H9 (cell line): ENCODE results near the gene RUSF1. TPM values are rescaled to one million over a fixed set of nuclear protein-coding genes. Genes with fewer than 3 reads are reported as not detected.

Experiments
- DNase-seq: peaks from one replicate; pipeline ENCODE4 v3.0.0-alpha.2; 2017
- H2AFZ ChIP-seq: one replicate; pipeline ENCODE4 v1.6.1; 2013; ENCODE audit warnings: mild to moderate bottlenecking, low read length, control low read depth, moderate library complexity
- H2AK5ac ChIP-seq: 2 replicates; pipeline ENCODE4 v1.6.1; 2013; ENCODE audit warnings: low read length, control low read depth, mixed read lengths; ENCODE audit not compliant: insufficient read length
- H2BK120ac ChIP-seq: one replicate; pipeline ENCODE4 v1.6.1; 2013; ENCODE audit warnings: low read depth, mild to moderate bottlenecking, low read length, control low read depth, inconsistent platforms; ENCODE audit not compliant: poor library complexity, severe bottlenecking
- H2BK12ac ChIP-seq: 2 replicates; pipeline ENCODE4 v1.6.1; 2013; ENCODE audit warnings: low read length, control low read depth, mixed read lengths, low read depth; ENCODE audit not compliant: insufficient read length
- H2BK15ac ChIP-seq: 2 replicates; pipeline ENCODE4 v1.6.1; 2013; ENCODE audit warnings: low read depth, low read length, control low read depth
- H2BK20ac ChIP-seq: one replicate; pipeline ENCODE4 v1.6.1; 2013; ENCODE audit warnings: low read depth, mild to moderate bottlenecking, low read length, control low read depth, inconsistent platforms; ENCODE audit not compliant: poor library complexity, severe bottlenecking
- H2BK5ac ChIP-seq: 2 replicates; pipeline ENCODE4 v1.6.1; 2013; ENCODE audit warnings: low read length, control low read depth, mixed read lengths; ENCODE audit not compliant: insufficient read length
- H3K14ac ChIP-seq: 2 replicates; pipeline ENCODE4 v1.6.1; 2013; ENCODE audit warnings: low read length, control low read depth; ENCODE audit not compliant: insufficient read depth
- H3K18ac ChIP-seq: 2 replicates; pipeline ENCODE4 v1.6.1; 2013; ENCODE audit warnings: low read depth, mild to moderate bottlenecking, mixed read lengths, low read length, control low read depth; ENCODE audit not compliant: insufficient read length
- H3K23ac ChIP-seq: 2 replicates; pipeline ENCODE4 v1.6.1; 2013; ENCODE audit warnings: low read length, control low read depth, mixed read lengths, low read depth; ENCODE audit not compliant: insufficient read length
- H3K23me2 ChIP-seq: 2 replicates; pipeline ENCODE4 v1.6.1; 2013; ENCODE audit warnings: low read depth, mild to moderate bottlenecking, mixed read lengths, low read length, control low read depth; ENCODE audit not compliant: insufficient read length, poor library complexity, severe bottlenecking
- H3K27ac ChIP-seq: 2 replicates; pipeline ENCODE4 v1.5.1; 2013; ENCODE audit warnings: low read length, control low read depth, mixed read lengths, low read depth; ENCODE audit not compliant: insufficient read length
- H3K27me3 ChIP-seq: 2 replicates; pipeline ENCODE4 v1.6.1; 2013; ENCODE audit warnings: low read length, control low read depth, inconsistent platforms; ENCODE audit not compliant: insufficient read depth
- H3K4ac ChIP-seq: 2 replicates; pipeline ENCODE4 v1.6.1; 2013; ENCODE audit warnings: low read depth, mild to moderate bottlenecking, control low read depth, inconsistent platforms, low read length, moderate library complexity
- H3K4me1 ChIP-seq: 2 replicates; pipeline ENCODE4 v1.6.1; 2013; ENCODE audit warnings: low read length, control low read depth, inconsistent platforms; ENCODE audit not compliant: insufficient read depth
- H3K4me2 ChIP-seq: 2 replicates; pipeline ENCODE4 v1.6.1; 2013; ENCODE audit warnings: low read length, control low read depth, mixed read lengths; ENCODE audit not compliant: insufficient read length, insufficient read depth
- H3K56ac ChIP-seq: 2 replicates; pipeline ENCODE4 v1.6.1; 2013; ENCODE audit warnings: low read depth, mild to moderate bottlenecking, mixed read lengths, low read length, control low read depth; ENCODE audit not compliant: insufficient read length
- H3K79me1 ChIP-seq: 2 replicates; pipeline ENCODE4 v1.6.1; 2013; ENCODE audit warnings: low read depth, mild to moderate bottlenecking, moderate library complexity, low read length, control low read depth, inconsistent platforms; ENCODE audit not compliant: insufficient read depth, poor library complexity, severe bottlenecking
- H3K79me2 ChIP-seq: 2 replicates; pipeline ENCODE4 v1.6.1; 2013; ENCODE audit warnings: low read length, control low read depth, inconsistent platforms; ENCODE audit not compliant: insufficient read depth
- H3K9ac ChIP-seq: 2 replicates; pipeline ENCODE4 v1.6.1; 2013; ENCODE audit warnings: low read length, control low read depth, mixed read lengths; ENCODE audit not compliant: insufficient read length; ENCODE audit errors: extremely low read depth
- H3K9me3 ChIP-seq: one replicate; pipeline ENCODE4 v1.6.1; 2013; ENCODE audit warnings: low read depth, low read length, inconsistent platforms; ENCODE audit not compliant: control insufficient read depth
- H3T11ph ChIP-seq: one replicate; pipeline ENCODE4 v1.6.1; 2013; ENCODE audit warnings: mild to moderate bottlenecking, low read length, control low read depth, inconsistent platforms
- H4K20me1 ChIP-seq: one replicate; pipeline ENCODE4 v1.6.1; 2013; ENCODE audit not compliant: control insufficient read depth, insufficient read length, insufficient read depth
- H4K5ac ChIP-seq: 2 replicates; pipeline ENCODE4 v1.6.1; 2013; ENCODE audit warnings: low read depth, mild to moderate bottlenecking, mixed read lengths, low read length, control low read depth; ENCODE audit not compliant: insufficient read length
- H4K8ac ChIP-seq: replicated peaks from 2 replicates; pipeline ENCODE4 v1.6.1; 2013; ENCODE audit warnings: low read length, control low read depth, mixed read lengths, low read depth; ENCODE audit not compliant: insufficient read length
- H4K91ac ChIP-seq: 2 replicates; pipeline ENCODE4 v1.6.1; 2013; ENCODE audit warnings: low read depth, mild to moderate bottlenecking, moderate library complexity, mixed read lengths, low read length, control low read depth; ENCODE audit not compliant: insufficient read length
- H3K27ac Mint-ChIP-seq, 3 experiments: 2 replicates in 2 of 3; 3 replicates in 1 of 3; pipeline ENCODE4 v1.8.0; 2020 to 2021; ENCODE audit warnings: mixed read lengths in 3 of 3, mild to moderate bottlenecking in 1 of 3, moderate library complexity in 1 of 3
- H3K27me3 Mint-ChIP-seq: 2 replicates; pipeline ENCODE4 v1.8.0; 2021; ENCODE audit warnings: low read depth, mild to moderate bottlenecking, moderate library complexity, mixed read lengths
- H3K36me3 Mint-ChIP-seq, 3 experiments: 2 replicates in 2 of 3; 3 replicates in 1 of 3; pipeline ENCODE4 v1.8.0; 2020 to 2021; ENCODE audit warnings: low read depth in 3 of 3, mixed read lengths in 3 of 3; ENCODE audit not compliant: insufficient read depth in 1 of 3
- H3K4me1 Mint-ChIP-seq, 2 experiments: 2 replicates each; pipeline ENCODE4 v1.8.0; 2020; ENCODE audit warnings: mixed read lengths in 2 of 2
- H3K4me3 Mint-ChIP-seq, 2 experiments: 2 replicates in 1 of 2; 3 replicates in 1 of 2; pipeline ENCODE4 v1.8.0; 2020 to 2021; ENCODE audit warnings: mild to moderate bottlenecking in 2 of 2, mixed read lengths in 2 of 2, moderate library complexity in 1 of 2
- H3K9me3 Mint-ChIP-seq, 2 experiments: 2 replicates in 1 of 2; 3 replicates in 1 of 2; pipeline ENCODE4 v1.8.0; 2020; ENCODE audit warnings: mild to moderate bottlenecking in 2 of 2, mixed read lengths in 2 of 2, moderate library complexity in 1 of 2
- WGBS: extraction: QIAGEN DNeasy Blood & Tissue Kit; methylation state at CpG from one replicate; pipeline ENCODE4 v1.1.7; 2013; ENCODE audit warnings: missing lambda C conversion rate, low lambda C conversion rate, mixed read lengths; ENCODE audit not compliant: insufficient read length; ENCODE audit errors: extremely low coverage; 5-methylcytosine and 5-hydroxymethylcytosine counted together
- total RNA-seq: library from RNA; stranded (reverse); gene quantifications from 2 replicates; pipeline ENCODE4 v1.2.1, GENCODE V29; 2021
- TF ChIP-seq, protein P1 (sequence below): fragments of 200-600 bp; sonication (generic); conservative IDR thresholded peaks from 3 replicates; pipeline ENCODE4 v1.8.0; 2021; ENCODE audit warnings: antibody characterized with exemption, mild to moderate bottlenecking

The RUSF1 gene
- total RNA-seq, 1 experiment from 2014 or later = 33.4 TPM

DNA sequence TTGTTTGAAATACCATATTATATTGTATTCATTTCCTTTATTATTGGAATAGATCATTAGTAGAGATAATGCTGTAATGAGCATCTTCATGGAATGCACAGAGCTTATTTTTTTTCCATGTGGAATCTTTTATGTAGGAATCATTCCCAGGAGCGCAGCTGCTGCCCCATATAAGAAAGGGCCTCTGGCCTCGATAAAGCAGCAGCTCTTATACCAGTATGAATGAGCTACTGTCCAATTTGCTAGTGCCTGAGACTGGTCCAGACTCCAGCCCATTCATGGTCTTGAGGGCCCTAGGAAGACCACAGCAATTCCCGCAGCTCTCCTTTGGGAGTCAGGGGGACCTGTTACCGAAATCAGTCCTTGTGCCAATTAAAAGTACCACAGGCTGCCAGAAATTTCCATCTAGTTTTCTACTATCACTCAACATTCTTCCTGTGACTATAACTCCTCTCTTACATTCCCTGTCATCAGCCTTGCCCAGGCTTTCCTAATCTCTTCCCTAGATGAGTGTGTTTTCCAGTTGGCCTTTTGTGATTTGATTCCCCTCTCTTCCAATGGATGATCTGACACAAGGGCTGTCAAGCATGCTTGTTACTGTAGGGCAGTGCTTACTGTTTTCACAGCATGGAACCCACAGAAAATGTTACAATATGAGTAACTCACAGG, 67.5 kb downstream of the RUSF1 start:
- Histone ChIP-seq H2BK120ac (no peak overlapping the region), H3K4ac (no peak overlapping the region), H2AK5ac (no peak overlapping the region), H4K20me1 (no peaks in the 10 kb centered on the region), H4K5ac (no peak overlapping the region), H3K27ac (no peak overlapping the region), H3K4me1 (no peaks in the 10 kb centered on the region), H3K27me3 (no peaks in the 10 kb centered on the region), H3K9me3 (no peaks in the 10 kb centered on the region), H3K56ac (no peak overlapping the region), H2BK15ac (no peak overlapping the region), H4K8ac (no peak overlapping the region), H3K18ac (no peak overlapping the region), H2BK20ac (no peak overlapping the region), H3T11ph (no peak overlapping the region), H2BK12ac (no peak overlapping the region), H3K23ac (no peak overlapping the region), H3K23me2 (no peaks in the 10 kb centered on the region), H3K4me2 (no peak overlapping the region), H2AFZ (no peak overlapping the region), H3K14ac (no peak overlapping the region), H4K91ac (no peak overlapping the region), H3K79me2 (no peaks in the 10 kb centered on the region), H2BK5ac (no peak overlapping the region), H3K79me1 (no peaks in the 10 kb centered on the region), H3K9ac (no peak overlapping the region)
- Mint-ChIP-seq H3K4me3 (no peak overlapping the region), H3K27ac (no peak overlapping the region), H3K27me3 (peaks cover 4% of the 10 kb centered on the region), H3K36me3 (no peaks in the 10 kb centered on the region), H3K9me3 (no peaks in the 10 kb centered on the region), H3K4me1 (peaks cover 4 to 7% of the 10 kb centered on the region in 2 experiments)
- TF ChIP-seq, protein P1, sequence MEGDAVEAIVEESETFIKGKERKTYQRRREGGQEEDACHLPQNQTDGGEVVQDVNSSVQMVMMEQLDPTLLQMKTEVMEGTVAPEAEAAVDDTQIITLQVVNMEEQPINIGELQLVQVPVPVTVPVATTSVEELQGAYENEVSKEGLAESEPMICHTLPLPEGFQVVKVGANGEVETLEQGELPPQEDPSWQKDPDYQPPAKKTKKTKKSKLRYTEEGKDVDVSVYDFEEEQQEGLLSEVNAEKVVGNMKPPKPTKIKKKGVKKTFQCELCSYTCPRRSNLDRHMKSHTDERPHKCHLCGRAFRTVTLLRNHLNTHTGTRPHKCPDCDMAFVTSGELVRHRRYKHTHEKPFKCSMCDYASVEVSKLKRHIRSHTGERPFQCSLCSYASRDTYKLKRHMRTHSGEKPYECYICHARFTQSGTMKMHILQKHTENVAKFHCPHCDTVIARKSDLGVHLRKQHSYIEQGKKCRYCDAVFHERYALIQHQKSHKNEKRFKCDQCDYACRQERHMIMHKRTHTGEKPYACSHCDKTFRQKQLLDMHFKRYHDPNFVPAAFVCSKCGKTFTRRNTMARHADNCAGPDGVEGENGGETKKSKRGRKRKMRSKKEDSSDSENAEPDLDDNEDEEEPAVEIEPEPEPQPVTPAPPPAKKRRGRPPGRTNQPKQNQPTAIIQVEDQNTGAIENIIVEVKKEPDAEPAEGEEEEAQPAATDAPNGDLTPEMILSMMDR = no peak
- DNase-seq = no peak
- WGBS = no CpG with 5 or more reads among the region's 4 CpGs
